GM03348 (cell line): ENCODE measurements around the gene CGB7.
"Not testable (repeated sequence)": the region's sequence is repeated elsewhere in the genome, so short reads cannot be mapped to it uniquely, and the experiment has no call there.

Experiments
- DNase-seq: peaks from one replicate; pipeline ENCODE4 v3.0.0; 2012; ENCODE audit warnings: low spot score

Gene CGB7

DNA sequence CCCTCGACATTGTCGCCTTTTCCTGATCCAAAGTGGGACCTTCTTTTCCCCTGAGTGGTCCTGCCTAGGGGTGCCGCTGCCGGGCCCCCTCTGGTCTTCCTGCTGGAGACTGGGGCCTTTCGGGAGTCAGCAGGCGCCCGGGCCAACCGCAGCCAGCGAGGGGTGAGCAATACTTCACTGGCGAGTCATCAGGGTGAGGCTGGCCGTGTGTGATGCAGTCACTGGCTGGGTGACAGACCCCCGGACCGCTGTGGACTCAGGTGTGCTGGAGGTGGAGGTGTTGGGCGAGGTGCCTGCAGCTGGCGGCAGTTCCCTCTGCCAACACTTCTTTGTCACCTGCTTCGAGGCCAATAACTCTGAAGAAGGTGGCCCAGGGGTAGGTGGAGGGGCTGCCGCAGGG, 15.4 kb downstream of the CGB7 start:
- DNase-seq, result no peak

DNA sequence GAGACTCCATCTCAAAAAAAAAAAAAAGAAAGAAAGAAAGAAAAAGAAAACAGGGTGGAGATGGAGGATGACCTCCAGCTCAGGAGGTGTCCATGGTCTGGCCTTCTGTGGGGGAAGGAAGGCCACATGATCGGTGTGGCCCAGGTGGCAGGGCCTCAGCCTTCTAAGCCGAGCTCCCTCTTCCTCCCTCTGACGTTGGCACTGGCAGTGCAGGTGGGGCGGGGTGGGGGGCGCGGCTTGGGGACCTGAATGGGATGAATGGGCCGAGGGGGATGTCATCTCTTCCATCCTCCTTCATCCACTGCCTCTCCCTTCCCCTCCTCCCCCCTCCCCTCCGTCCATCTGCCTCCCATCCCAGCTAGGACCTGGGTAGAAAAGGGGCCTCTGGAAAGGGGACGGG, 17.8 kb downstream of the CGB7 start:
- not testable (repeated sequence) for DNase-seq

DNA sequence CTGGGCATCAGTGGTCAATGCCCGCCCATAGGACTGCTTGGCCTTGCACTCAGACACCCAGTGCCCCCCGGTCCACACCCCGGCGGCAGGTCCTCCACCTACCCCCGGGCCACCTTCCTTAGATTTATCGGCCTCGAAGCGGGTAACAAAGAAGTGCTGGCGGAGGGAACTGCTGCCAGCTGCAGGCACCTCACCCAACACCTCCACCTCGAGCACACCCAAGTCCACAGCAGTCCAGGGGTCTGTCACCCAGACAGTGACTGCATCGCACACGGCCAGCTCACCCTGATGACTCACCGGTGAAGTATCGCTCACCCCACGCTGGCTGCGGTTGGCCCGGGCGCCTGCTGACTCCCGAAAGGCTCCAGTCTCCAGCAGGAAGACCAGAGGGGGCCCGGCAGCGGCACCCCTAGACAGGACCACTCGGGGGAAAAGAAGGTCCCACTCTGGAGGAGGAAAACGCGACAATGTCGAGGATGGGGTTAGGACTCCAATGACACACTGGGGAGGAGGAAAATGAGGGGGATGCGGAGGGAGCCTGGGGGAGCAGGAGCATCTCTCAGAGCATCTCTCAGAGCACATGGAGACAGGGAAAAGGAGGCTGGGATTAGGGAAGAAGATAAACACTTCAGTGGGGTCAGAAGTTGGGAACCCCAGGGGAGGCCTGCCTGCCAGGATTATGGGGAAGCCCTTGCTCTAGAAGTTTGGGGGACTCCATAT, 18.8 kb downstream of the CGB7 start:
- peak; percentile 63 for DNase-seq

DNA sequence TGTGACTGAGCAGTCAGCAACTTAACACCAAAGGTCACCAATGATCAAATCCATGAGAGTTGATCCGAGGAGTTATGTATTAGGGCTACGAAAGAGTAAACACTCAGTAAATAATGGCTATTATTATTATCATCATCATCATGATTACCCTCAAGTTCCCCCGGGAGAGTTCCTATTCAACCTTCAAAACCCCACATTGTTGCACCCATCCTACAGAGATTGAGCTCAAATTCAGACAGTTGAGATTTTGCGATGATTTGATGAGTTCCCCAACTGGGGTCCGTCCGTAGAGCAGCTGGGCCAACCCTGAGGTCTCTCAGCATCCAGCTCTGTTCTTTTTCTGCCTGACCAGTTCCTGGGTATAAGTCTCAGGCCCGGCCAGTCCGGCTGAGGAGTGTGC, 19.4 kb downstream of the CGB7 start:
- not testable (repeated sequence) for DNase-seq

DNA sequence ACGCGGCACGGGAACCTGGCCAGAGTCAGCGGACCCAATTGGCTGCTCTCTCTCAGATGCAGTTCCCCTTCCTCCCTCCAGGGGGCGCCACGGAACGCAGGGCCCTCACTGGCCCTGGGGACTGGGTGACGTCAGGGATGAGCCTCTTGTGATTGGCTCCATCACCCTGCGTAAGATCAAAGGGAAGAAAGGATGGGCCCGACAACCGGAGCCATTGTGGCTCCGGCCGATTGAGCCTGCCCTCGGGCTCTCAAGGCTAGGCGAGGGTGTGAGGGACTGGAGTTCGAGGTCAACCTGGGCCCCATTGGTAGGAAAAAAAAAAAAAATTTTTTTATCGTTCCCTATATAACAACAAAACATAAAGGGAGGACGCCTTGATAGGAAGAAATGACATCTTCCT, 20.7 kb downstream of the CGB7 start, which contains the start of gene CGB1:
CGB1 (minus strand) TSS at position 81 of the 400 bp plus-strand sequence. CDS start 184 bp downstream, outside the sequence.
- DNase-seq, result not testable (repeated sequence)

DNA sequence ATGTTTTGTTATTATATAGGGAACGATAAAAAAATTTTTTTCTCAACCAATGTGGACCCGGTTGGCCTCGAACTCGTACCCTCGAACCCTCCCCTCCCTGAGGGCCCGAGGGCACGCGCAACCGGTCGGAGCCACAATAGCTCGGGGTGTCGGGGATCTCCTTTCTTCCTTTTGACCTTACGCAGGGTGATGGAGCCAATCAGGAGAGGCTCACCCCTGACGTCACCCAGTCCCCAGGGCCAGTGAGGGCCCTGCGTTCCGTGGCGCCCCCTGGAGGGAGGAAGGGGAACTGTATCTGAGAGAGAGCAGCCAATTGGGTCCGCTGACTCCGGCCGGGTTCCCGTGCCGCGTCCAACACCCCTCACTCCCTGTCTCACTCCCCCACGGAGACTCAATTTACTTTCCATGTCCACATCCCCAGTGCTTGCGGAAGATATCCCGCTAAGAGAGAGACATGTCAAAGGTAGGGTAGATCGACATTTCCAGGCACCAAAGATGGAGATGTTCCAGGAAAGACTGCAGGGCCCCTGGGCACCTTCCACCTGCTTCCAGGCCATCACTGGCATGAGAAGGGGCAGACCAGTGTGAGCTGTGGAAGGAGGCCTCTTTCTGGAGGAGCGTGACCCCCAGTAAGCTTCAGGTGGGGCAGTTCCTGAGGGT, 25.8 kb downstream of the CGB7 start, which contains the start of gene CGB2:
CGB2 (plus strand) TSS at position 249 of the 660 bp plus-strand sequence; CDS start at position 455, 206 bp downstream.
- not testable (repeated sequence) for DNase-seq

DNA sequence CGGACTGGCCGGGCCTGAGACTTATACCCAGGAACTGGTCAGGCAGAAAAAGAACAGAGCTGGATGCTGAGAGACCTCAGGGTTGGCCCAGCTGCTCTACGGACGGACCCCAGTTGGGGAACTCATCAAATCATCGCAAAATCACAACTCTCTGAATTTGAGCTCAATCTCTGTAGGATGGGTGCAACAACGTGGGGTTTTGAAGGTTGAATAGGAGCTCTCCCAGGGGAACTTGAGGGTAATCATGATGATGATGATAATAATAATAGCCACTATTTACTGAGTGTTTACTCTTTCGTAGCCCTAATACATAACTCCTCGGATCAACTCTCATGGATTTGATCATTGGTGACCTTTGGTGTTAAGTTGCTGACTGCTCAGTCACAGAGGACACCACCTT, 27.2 kb downstream of the CGB7 start:
- not testable (repeated sequence) for DNase-seq

DNA sequence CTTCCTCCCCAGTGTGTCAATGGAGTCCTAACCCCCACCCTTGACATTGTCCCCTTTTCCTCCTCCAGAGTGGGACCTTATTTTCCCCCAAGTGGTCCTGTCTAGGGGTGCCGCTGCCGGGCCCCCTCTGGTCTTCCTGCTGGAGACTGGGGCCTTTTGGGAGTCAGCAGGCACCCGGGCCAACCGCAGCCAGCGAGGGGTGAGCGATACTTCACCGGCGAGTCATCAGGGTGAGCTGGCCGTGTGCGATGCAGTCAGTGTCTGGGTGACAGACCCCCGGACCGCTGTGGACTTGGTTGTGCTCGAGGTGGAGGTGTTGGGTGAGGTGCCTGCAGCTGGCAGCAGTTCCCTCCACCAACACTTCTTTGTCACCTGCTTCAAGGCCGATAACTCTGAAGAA, 27.8 kb downstream of the CGB7 start:
- DNase-seq, result not testable (repeated sequence)

DNA sequence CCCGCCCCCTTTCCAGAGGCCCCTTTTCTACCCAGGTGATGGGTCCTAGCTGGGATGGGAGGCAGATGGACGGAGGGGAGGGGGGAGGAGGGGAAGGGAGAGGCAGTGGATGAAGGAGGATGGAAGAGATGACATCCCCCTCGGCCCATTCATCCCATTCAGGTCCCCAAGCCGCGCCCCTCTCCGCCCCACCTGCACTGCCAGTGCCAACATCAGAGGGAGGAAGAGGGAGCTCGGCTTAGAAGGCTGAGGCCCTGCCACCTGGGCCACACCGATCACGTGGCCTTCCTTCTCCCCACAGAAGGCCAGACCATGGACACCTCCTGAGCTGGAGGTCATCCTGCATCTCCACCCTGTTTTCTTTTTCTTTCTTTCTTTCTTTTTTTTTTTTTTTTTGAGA, 28.9 kb downstream of the CGB7 start:
- DNase-seq, result not testable (repeated sequence)

DNA sequence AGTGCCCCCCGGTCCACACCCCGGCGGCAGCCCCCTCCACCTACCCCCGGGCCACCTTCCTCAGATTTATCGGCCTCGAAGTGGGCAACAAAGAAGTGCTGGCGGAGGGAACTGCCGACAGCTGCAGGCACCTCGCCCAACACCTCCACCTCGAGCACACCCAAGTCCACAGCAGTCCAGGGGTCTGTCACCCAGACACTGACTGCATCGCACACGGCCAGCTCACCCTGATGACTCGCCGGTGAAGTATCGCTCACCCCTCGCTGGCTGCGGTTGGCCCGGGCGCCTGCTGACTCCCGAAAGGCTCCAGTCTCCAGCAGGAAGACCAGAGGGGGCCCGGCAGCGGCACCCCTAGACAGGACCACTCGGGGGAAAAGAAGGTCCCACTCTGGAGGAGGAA, 31.9 kb downstream of the CGB7 start:
- not testable (repeated sequence) for DNase-seq

DNA sequence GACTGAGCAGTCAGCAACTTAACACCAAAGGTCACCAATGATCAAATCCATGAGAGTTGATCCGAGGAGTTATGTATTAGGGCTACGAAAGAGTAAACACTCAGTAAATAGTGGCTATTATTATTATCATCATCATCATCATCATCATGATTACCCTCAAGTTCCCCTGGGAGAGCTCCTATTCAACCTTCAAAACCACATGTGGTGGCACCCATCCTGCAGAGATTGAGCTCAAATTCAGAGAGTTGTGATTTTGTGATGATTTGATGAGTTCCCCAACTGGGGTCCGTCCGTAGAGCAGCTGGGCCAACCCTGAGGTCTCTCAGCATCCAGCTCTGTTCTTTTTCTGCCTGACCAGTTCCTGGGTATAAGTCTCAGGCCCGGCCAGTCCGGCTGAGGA, 32.5 kb downstream of the CGB7 start:
- not testable (repeated sequence) for DNase-seq

DNA sequence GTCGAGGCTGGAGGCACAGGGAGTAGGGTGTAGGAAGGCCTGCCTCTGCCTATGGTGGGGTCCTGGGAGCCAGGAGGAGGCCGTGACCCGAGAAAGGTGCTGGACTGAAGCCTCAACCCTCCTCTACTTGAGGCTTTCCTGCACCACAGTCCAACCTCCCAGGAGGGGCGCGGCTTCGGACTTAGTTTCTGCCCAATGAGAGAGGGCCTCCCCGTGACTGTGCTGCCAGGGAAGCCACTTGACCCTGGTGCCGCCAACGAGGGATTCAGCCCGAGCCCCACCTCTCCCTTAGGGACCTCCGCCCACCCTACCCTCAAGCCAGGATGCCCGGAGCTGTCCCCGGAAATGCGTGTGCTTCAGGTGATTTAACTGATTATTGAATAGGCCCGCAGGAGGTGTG, 33.3 kb downstream of the CGB7 start, which contains the start of gene CGB3:
CGB3 (minus strand) TSS at position 101 of the 400 bp plus-strand sequence. CDS start 362 bp downstream, outside the sequence.
- not testable (repeated sequence) for DNase-seq

DNA sequence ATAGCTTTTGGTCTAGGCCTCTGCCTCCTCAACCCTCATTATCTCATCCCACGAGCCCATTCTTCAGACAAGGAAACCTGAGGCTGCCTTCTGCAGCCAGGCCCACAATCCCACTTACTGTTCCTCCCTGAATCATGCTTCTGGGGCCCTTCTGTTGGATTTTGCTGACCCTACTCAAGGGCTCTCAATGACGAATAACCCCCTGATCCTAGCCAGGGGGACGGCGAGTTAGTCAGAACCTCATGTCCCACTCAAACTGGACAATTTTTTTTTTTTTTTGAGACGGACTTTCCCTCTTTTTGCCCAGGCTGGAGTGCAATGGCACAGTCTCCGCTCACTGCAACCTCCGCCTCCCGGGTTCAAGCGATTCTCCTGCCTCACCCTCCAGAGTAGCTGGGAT, 35.4 kb downstream of the CGB7 start:
- DNase-seq, result no peak

DNA sequence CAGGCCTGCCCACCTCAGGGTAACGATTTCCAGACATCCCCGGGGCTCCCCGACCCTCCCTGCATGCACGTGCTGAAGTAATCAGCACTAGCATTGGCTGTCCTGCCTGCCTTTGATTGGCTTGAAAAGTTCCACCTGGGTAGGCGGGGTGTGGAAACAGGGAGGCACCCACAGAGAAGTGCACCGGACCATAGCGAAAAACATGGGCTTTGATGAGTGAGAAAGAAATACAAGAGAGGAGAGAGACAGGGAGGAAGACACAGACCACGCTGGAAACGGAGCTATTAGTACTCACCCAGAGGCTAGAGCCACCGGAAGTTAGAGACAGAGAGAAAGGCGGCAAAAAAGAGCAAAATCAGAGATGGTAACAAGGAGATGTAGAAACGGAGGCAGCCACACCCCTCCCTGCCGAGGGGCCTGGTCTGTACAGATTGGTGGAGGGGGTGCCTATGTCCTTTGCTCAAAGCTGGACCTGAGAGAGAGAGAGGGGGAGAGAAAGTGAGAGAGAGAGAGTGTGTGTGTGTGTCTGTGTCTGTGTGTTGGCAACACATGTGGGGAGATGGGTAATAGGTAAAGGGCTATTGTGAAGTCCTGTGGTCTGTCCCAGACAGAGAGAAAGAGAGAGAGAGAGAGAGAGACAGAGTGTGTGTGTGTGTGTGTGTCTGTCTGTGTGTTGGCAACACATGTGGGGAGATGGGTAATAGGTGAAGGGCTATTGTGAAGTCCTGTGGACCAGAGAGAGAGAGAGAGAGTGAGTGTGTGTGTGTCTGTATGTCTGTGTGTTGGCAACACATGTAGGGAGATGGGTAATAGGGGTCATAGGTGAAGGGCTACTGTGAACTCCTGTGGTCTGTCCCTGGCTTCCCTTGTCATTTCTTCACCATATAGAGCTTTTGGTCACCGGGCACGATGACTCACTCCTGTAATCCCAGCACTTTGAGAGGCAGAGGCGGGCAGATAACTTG, 36.3 kb downstream of the CGB7 start:
- no peak for DNase-seq

DNA sequence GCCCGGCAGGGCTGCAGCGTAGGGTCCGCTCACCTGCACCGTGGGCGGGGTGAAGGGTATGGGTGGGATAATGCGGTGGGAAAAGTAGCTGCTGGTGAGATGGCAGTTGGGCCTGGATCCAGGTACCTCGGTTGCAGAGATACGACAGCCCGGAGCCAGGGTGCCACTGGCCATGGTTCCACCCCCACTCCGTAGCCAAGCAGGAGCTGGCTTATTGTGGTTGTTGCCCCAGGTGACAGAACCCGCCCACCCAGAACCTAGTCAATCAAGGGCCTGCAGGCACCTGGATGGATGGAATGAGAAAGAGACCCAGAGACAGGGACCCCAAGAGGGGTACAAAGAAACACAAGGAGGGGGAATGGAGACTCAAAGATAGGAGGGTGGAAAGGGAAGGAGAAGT, 37.2 kb downstream of the CGB7 start:
- no peak for DNase-seq

DNA sequence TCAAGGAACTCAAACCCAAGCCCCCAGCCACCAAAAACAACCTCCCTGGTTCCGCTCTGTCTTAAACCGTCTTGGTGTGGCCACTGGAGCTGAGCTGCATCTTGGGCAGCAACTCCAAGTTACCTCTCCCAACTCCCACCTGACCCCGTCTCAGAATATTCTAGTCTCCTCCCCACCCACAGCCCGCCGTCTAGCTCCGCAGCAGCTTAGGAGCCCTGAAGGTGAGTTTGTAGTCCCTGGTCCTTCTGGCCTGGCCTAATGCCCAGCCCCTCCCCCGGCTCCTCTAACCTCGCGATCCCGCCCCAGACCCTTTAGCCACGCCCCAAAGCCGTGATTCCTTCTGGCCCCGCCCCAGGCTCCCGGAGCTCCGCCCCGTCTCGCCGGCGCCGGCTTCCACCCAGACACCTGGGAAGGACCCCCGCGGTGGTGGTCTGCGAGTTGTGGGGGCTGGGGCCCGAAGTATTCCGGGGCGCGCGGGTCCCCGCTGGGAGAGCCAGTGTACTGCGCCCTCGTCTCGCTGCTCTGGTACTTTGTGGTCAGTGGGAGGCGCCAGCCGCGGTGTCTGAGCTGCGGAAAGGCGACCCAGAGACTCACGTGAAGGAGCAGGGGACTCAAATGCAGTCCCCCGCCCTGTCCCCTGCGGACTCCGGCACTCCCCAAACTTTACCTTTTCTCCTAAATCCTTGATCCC, 38.2 kb downstream of the CGB7 start:
- no peak for DNase-seq

DNA sequence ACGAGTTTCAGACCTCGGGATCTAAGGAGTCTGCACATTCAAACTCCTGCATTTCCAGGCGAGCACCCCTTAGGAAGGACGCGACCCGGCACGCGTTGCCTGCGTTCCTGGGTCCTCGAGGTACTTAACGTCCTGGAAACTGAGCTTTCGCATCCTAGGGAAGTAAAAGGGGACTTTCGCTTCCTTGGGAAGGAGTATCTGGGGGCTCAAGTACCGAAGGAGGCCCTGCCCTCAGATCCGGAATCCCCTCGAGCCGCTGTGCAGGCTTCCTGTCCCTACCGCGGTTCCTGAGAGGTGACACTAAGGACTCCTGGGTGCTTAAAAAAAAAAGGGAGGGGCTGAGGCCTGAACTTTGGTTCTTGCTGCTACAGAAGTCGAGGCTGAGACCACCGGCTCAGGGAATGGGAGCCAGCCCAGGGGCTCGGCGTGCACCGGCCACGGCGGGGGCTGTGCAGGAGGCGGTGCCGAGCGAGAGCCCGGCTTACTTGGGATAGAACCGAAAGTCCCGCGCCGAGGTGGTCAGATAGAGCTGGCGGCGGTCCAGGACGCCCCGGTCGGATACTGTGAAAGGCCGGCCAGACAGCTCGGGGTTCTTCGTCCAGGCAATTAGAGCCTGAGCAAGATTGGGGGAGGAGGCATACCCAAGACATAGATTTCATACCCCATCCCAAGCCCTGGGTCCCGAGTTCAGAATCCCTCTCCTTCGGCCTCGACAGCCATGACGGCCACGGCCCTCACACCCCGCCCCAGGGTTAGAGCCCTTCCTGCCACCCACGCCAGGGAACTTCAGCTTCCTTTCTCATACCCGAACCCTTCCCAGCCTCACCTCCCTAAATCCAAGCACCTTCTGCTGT, 38.9 kb downstream of the CGB7 start:
- DNase-seq, result not testable (repeated sequence)

DNA sequence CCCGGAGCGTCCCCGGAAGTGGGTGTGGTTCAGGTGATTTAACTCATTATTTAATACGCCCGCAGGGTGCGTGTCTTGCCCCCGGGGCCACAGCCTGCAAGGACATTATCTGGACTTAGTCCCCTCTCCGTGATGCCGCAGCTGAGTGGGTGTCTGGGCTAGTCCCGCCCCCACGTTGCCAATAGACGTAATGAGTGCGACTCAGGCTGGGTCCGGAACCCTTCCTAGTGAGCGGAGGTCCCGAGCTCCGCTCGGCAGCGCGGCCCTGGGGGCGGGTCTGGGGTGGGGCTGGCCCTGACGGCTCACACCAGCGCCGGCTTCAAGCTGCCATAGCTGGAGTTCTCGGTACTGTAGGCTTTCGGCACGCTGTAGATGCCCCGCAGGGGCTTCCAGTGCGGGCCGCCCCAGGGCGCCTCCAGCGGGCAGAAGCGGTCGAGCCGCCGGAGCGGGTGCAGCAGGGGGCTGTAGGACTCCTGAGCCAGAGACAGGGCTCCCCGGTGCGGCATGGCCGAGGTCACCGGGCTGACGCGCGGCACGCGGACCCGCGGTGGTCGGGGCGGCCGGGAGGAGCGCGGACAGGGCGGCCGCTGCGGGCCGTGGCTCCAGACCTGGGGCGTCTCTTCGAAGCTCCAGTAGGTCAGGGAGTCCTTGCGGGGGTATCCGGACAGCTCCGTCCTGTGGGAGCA, 39.7 kb downstream of the CGB7 start:
- peak; percentile 89 for DNase-seq

DNA sequence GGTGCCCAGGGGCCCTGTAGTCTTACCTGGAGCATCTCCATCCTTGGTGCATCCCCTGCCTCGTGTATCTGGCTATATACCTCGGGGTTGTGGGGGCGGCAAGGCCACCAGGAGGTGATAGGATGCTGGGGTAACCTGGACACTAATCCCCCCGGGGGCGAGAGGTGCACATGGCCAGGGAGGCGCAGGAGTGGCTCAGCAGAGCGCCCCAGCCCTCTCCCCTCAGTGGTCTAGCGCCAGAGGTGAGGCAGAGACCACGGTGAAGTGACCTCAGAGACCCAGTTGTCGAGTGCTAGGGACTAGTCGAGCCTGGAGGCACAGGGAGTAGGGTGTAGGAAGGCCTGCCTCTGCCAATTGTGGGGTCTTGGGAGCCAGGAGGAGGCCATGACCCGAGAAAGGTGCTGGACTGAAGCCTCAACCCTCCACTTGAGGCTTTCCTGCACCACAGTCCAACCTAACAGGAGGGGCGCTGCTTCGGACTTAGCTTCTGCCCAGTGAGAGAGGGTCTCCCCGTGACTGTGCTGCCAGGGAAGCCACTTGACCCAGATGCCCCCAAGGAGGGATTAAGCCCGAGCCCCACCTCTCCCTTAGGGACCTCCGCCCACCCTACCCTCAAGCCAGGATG, 40.4 kb downstream of the CGB7 start, which contains the start of gene LHB:
LHB (minus strand) TSS at position 51 of the 625 bp plus-strand sequence; CDS start at position 41, 10 bp downstream.
- DNase-seq, result no peak
